Smooth muscle cell (in vitro differentiated cells): ENCODE data around the gene SPSB2. TPM values are rescaled to one million over a fixed set of nuclear protein-coding genes. Genes with fewer than 3 reads are reported as not detected.

ENCODE experiments used
- DNase-seq: peaks from one replicate; lab custom pipeline; 2025; ENCODE audit not compliant: unreplicated experiment; lab: John Stamatoyannopoulos, UW
- H2AFZ ChIP-seq: fragments of 200-600 bp; sonication (generic); 2 replicates; pipeline ENCODE4 v1.6.0; 2016; ENCODE audit warnings: antibody characterized with exemption, low read depth, mild to moderate bottlenecking
- H3F3A ChIP-seq: fragments of 200-600 bp; sonication (generic); 2 replicates; pipeline ENCODE4 v1.6.0; 2017; ENCODE audit warnings: antibody characterized with exemption, low read depth
- H3K27ac ChIP-seq: fragments of 200-600 bp; sonication (generic); 2 replicates; pipeline ENCODE4 v1.5.1; 2016; ENCODE audit warnings: low read depth, mild to moderate bottlenecking
- H3K27me3 ChIP-seq: fragments of 200-600 bp; sonication (generic); 2 replicates; pipeline ENCODE4 v1.6.1; 2016; ENCODE audit warnings: low read depth, mild to moderate bottlenecking
- H3K36me3 ChIP-seq: fragments of 200-600 bp; sonication (generic); 2 replicates; pipeline ENCODE4 v1.5.1; 2016; ENCODE audit warnings: low read depth
- H3K4me1 ChIP-seq: fragments of 200-600 bp; sonication (generic); 2 replicates; pipeline ENCODE4 v1.5.1; 2016; ENCODE audit warnings: low read depth
- H3K4me2 ChIP-seq: fragments of 200-600 bp; sonication (generic); 2 replicates; pipeline ENCODE4 v1.6.0; 2016; ENCODE audit warnings: mild to moderate bottlenecking
- H3K4me3 ChIP-seq: fragments of 200-600 bp; sonication (generic); 2 replicates; pipeline ENCODE4 v1.5.1; 2016; ENCODE audit warnings: mild to moderate bottlenecking
- H3K79me2 ChIP-seq: fragments of 200-600 bp; sonication (generic); 2 replicates; pipeline ENCODE4 v1.6.0; 2016; ENCODE audit warnings: low read depth, mild to moderate bottlenecking
- H3K9ac ChIP-seq: fragments of 200-600 bp; sonication (generic); 2 replicates; pipeline ENCODE4 v1.6.0; 2016; ENCODE audit warnings: low read depth
- H3K9me3 ChIP-seq: fragments of 200-600 bp; sonication (generic); replicated peaks from 2 replicates; pipeline ENCODE4 v1.5.1; 2016; ENCODE audit warnings: low read depth
- H4K20me1 ChIP-seq: fragments of 200-600 bp; sonication (generic); 2 replicates; pipeline ENCODE4 v1.6.0; 2016; ENCODE audit warnings: low read depth
- CTCF ChIP-seq: fragments of 200-600 bp; sonication (generic); IDR thresholded peaks from 2 replicates; pipeline ENCODE4 v1.5.1; 2017; ENCODE audit warnings: borderline replicate concordance, mild to moderate bottlenecking, antibody characterized with exemption; ENCODE audit not compliant: insufficient read depth, poor library complexity, severe bottlenecking
- WGBS: methylation state at CpG from one replicate; pipeline ENCODE4 v1.1.7; 2016; ENCODE audit warnings: low lambda C conversion rate; 5-methylcytosine and 5-hydroxymethylcytosine counted together
- polyA plus RNA-seq: library from polyadenylated mRNA; unstranded; fragments of >200 nt; fragmentation: Nextera tagmentation; extraction: Ambion mirVana; gene quantifications from 2 replicates; pipeline ENCODE4 v1.2.1, GENCODE V29; 2016
- total RNA-seq: library from RNA; depleted of rRNA; stranded (reverse); fragments of >200 nt; gene quantifications from 2 replicates; pipeline ENCODE4 v1.2.3, GENCODE V29; 2014

The SPSB2 gene
- total and polyA plus RNA-seq, 2 experiments from 2014 or later, result 2.5 to 5.9 TPM

DNA sequence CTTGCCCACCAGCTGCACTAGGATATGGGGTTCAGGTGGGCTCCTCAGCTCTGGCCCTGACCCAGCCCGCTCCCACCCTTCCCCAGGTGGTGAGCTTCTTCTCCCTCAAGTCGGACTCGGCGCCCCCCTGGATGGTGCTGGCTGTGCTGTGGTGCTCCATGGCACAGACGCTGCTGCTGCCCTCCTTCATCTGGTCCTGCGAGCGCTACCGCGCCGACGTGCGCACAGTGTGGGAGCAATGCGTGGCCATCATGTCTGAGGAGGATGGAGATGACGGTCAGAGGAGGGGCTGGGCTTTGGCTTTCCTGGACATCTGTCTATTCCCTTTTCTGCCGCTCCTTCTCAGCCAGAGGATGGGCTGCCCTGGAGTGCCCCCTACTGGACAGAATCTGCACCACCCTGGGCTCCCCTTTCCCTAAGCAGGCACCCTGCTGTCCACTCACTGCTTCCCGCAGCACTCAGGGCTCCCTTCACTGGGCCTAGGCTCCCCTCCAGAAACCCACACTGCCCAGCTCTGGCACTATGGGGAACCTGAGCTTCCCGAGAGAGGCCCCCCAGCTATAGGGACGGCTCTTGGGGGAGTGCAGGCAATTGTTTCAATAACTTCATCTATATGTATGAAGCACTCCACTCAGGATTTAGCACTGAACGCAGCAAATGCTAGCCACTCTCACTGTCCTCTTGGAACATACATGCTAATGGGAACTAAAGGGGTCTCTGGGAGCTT is 47.5 kb downstream of the SPSB2 start:
- peak; percentile 75 for DNase-seq
- Histone ChIP-seq H3K36me3 (no peaks in the 10 kb centered on the region), H3K9me3 (no peaks in the 10 kb centered on the region), H3K79me2 (peaks cover 10% of the 10 kb centered on the region), H3F3A (no peaks in the 10 kb centered on the region), H4K20me1 (peaks cover 10% of the 10 kb centered on the region), H2AFZ (no peak overlapping the region), H3K4me1 (peaks cover 25% of the 10 kb centered on the region), H3K27me3 (peaks cover 5% of the 10 kb centered on the region), H3K27ac (no peak overlapping the region), H3K9ac (no peak overlapping the region), H3K4me3 (peak overlapping the region; percentile 31), H3K4me2 (peak overlapping the region; percentile 88)
- WGBS, result 12% methylated on average over 17 of the region's 19 CpGs
- peak; percentile 80 for TF ChIP-seq CTCF

- Histone ChIP-seq H3K4me3 (peak overlapping the region; percentile 31), H3F3A (no peaks in the 10 kb centered on the region), H2AFZ (no peak overlapping the region), H3K27me3 (peaks cover 5% of the 10 kb centered on the region), H3K9ac (no peak overlapping the region), H3K27ac (no peak overlapping the region), H3K9me3 (no peaks in the 10 kb centered on the region), H3K4me1 (peaks cover 30% of the 10 kb centered on the region), H4K20me1 (peaks cover 6% of the 10 kb centered on the region), H3K4me2 (peak overlapping the region; percentile 88), H3K79me2 (peaks cover 10% of the 10 kb centered on the region), H3K36me3 (no peaks in the 10 kb centered on the region)
- no peak for DNase-seq
- TF ChIP-seq CTCF, result no peak
- 31% methylated on average over 12 of the region's 12 CpGs for WGBS
Measured at GRCh38 chr12:6824901-6825381, 48.2 kb downstream of the SPSB2 start.

DNA sequence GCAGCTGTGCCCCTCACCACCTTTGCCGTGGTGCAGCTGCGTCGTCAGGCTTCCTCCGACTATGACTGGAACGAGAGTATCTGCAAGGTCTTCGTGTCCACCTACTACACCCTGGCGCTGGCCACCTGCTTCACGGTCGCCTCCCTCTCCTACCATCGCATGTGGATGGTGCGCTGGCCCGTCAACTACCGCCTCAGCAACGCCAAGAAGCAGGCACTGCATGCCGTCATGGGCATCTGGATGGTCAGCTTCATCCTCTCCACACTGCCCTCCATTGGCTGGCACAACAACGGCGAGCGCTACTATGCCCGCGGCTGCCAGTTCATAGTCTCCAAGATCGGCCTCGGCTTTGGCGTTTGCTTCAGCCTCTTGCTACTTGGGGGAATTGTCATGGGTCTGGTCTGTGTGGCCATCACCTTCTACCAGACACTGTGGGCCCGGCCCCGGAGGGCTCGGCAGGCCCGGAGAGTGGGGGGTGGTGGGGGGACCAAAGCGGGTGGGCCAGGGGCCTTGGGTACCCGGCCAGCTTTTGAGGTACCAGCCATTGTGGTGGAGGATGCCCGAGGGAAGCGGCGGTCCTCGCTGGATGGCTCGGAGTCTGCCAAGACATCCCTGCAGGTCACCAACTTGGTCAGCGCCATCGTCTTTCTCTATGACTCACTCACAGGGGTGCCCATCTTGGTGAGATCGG is 48.9 kb downstream of the SPSB2 start:
- no peak overlapping the region for H2AFZ ChIP-seq
- H3K4me2 ChIP-seq, result peak overlapping the region; percentile 88
- peaks cover 10% of the 10 kb centered on the region for H3K79me2 ChIP-seq

More for the DNA sequence above, 48.9 kb downstream of the SPSB2 start:
- Histone ChIP-seq H3K4me1 (peaks cover 33% of the 10 kb centered on the region), H3F3A (no peaks in the 10 kb centered on the region), H3K9me3 (no peaks in the 10 kb centered on the region), H3K36me3 (no peaks in the 10 kb centered on the region), H3K9ac (no peak overlapping the region), H3K27me3 (peaks cover 5% of the 10 kb centered on the region), H4K20me1 (peaks cover 6% of the 10 kb centered on the region), H3K4me3 (no peak overlapping the region), H3K27ac (no peak overlapping the region)
- WGBS, result 90% methylated on average over 37 of the region's 37 CpGs
- TF ChIP-seq CTCF, result no peak
- DNase-seq, result no peak
